GM12875 (cell line): ENCODE measurements around the gene TMEM205.

Experiments used
- H3K4me3 ChIP-seq: one replicate; pipeline ENCODE4 v1.5.1; 2011; ENCODE audit warnings: low read depth, low read length, control low read depth
- CTCF ChIP-seq: IDR thresholded peaks from 2 replicates; pipeline ENCODE4 v1.5.1; 2011; ENCODE audit warnings: low read depth, mild to moderate bottlenecking, control low read depth, inconsistent platforms, low read length, moderate library complexity, borderline replicate concordance; ENCODE audit not compliant: insufficient read depth

TMEM205 gene

GRCh38 chr19:11346104-11346940 is at the start of gene TMEM205, which contains the start of gene CCDC159:
TSS of gene TMEM205 (minus strand) at chr19:11346268. CDS start at chr19:11345619, 649 bp downstream.
TSS of gene CCDC159 (plus strand) at chr19:11346519. CDS start at chr19:11346607, 88 bp downstream.
- peak within 1 kb of the TSS; percentile 89 for H3K4me3 ChIP-seq

GRCh38 chr19:11390933-11391680 is 45.0 kb upstream of the TMEM205 start:
- no peak overlapping the region for H3K4me3 ChIP-seq
- TF ChIP-seq CTCF = no peak

More at GRCh38 chr19:11346104-11346940, at the start of gene TMEM205, which contains the start of gene CCDC159:
- TF ChIP-seq CTCF = 0 out of 2 replicates have a peak, but pooled peaks have one; percentile 0

- no peak overlapping the region for H3K4me3 ChIP-seq
- no peak for TF ChIP-seq CTCF
Observed at GRCh38 chr19:11390359-11390758, 44.3 kb upstream of the TMEM205 start.

- H3K4me3 ChIP-seq = no peak overlapping the region
- no peak for TF ChIP-seq CTCF
Observed at GRCh38 chr19:11387162-11388034, 41.3 kb upstream of the TMEM205 start.

- no peak overlapping the region for H3K4me3 ChIP-seq
- no peak for TF ChIP-seq CTCF
Observed at GRCh38 chr19:11384778-11385129, 38.7 kb upstream of the TMEM205 start.

- TF ChIP-seq CTCF = no peak
- no peak overlapping the region for H3K4me3 ChIP-seq
Observed at GRCh38 chr19:11383706-11384048, 37.6 kb upstream of the TMEM205 start.
